Measurements from ENCODE around the gene OR2G2. TPM values are rescaled to one million over a fixed set of nuclear protein-coding genes. Genes with fewer than 3 reads are reported as not detected.

The OR2G2 gene
- not detected for total RNA-seq

- no peak for DNase-seq
Observed at GRCh38 chr1:247588060-247588459, at the start of gene OR2G2. TSS of gene OR2G2 (plus strand) at chr1:247588360. CDS start at chr1:247588360, 0 bp downstream.

- DNase-seq: no peak
Observed at GRCh38 chr1:247538561-247538960, 49.6 kb upstream of the OR2G2 start.

- no peak for DNase-seq
Observed at GRCh38 chr1:247539215-247539614, 48.9 kb upstream of the OR2G2 start.

- DNase-seq: no peak
Observed at GRCh38 chr1:247540581-247540980, 47.6 kb upstream of the OR2G2 start.

GRCh38 chr1:247542811-247543210 is 45.3 kb upstream of the OR2G2 start:
- no peak for DNase-seq

- DNase-seq: no peak
Observed at GRCh38 chr1:247548092-247548491, 40.1 kb upstream of the OR2G2 start.

- no peak for DNase-seq
Observed at GRCh38 chr1:247548769-247549182, 39.4 kb upstream of the OR2G2 start, which contains the start of gene GCSAML. TSS of gene GCSAML (plus strand) at chr1:247549134. CDS start at chr1:247549192, 58 bp downstream.

GRCh38 chr1:247551721-247552120 is 36.4 kb upstream of the OR2G2 start:
- DNase-seq: no peak

GRCh38 chr1:247552231-247552630 is 35.9 kb upstream of the OR2G2 start:
- DNase-seq: no peak

- DNase-seq: no peak
Observed at GRCh38 chr1:247557926-247558674, 30.1 kb upstream of the OR2G2 start.

GRCh38 chr1:247561711-247562110 is 26.4 kb upstream of the OR2G2 start:
- no peak for DNase-seq

- DNase-seq: no peak
Observed at GRCh38 chr1:247562198-247562597, 26.0 kb upstream of the OR2G2 start.

- DNase-seq: no peak
Observed at GRCh38 chr1:247574236-247574635, 13.9 kb upstream of the OR2G2 start.

- DNase-seq: no peak
Observed at GRCh38 chr1:247574664-247575063, 13.5 kb upstream of the OR2G2 start.

- no peak for DNase-seq
Observed at GRCh38 chr1:247576514-247576913, 11.6 kb upstream of the OR2G2 start.

- DNase-seq: no peak
Observed at GRCh38 chr1:247578946-247579460, 9.2 kb upstream of the OR2G2 start.

- DNase-seq: no peak
Observed at GRCh38 chr1:247605286-247605685, 17.1 kb downstream of the OR2G2 start, which contains the start of gene OR2G3. TSS of gene OR2G3 (plus strand) at chr1:247605586. CDS start at chr1:247605586, 0 bp downstream.

GRCh38 chr1:247613405-247613804 is 25.2 kb downstream of the OR2G2 start:
- no peak for DNase-seq

- DNase-seq: no peak
Observed at GRCh38 chr1:247614625-247615024, 26.5 kb downstream of the OR2G2 start.

GRCh38 chr1:247627951-247628350 is 39.8 kb downstream of the OR2G2 start:
- no peak for DNase-seq

- no peak for DNase-seq
Observed at GRCh38 chr1:247638011-247638410, 49.9 kb downstream of the OR2G2 start.

GRCh38 chr1:247638781-247639180 is 50.6 kb downstream of the OR2G2 start:
- DNase-seq: no peak
